Gastroesophageal sphincter (tissue), 3 donors: ENCODE measurements around the gene RNF44.

Experiments
- POLR2AphosphoS5 ChIP-seq: sonication (generic); formaldehyde crosslinking; IDR thresholded peaks from one replicate; pipeline ENCODE4 v1.6.1; 2017; ENCODE audit warnings: antibody characterized with exemption
- TF ChIP-seq, protein P1 (sequence below), 4 experiments: fragments of 200-600 bp in 2 of 4; fragments of 450-650 bp in 2 of 4; sonication (generic) in 1 of 4; IDR thresholded peaks; one replicate each; pipeline ENCODE4 v1.5.1; 2017 to 2019; ENCODE audit warnings: antibody characterized with exemption in 4 of 4, mild to moderate bottlenecking in 2 of 4, moderate library complexity in 2 of 4

DNA sequence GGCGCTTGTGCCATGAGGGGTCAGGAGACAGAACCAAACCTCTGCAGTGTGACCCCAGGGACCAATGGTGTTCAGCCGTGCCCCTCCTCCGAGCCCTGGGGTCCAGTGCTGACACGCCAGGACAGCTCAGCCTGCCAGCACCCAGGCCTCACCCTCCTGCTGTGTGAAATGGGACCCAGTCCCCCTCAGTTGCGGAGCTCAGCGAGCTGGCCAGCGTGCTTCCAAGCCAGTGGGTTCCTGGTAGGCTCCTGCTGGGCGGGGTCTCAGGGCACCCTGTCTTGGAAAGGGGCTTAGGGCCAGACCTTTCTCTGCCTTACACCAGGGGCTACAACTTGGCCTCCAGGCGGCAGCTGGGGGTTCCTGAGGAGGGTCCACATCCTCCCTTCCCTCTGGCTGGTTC lies 4.4 kb downstream of the RNF44 start:
- TF ChIP-seq, protein P1, sequence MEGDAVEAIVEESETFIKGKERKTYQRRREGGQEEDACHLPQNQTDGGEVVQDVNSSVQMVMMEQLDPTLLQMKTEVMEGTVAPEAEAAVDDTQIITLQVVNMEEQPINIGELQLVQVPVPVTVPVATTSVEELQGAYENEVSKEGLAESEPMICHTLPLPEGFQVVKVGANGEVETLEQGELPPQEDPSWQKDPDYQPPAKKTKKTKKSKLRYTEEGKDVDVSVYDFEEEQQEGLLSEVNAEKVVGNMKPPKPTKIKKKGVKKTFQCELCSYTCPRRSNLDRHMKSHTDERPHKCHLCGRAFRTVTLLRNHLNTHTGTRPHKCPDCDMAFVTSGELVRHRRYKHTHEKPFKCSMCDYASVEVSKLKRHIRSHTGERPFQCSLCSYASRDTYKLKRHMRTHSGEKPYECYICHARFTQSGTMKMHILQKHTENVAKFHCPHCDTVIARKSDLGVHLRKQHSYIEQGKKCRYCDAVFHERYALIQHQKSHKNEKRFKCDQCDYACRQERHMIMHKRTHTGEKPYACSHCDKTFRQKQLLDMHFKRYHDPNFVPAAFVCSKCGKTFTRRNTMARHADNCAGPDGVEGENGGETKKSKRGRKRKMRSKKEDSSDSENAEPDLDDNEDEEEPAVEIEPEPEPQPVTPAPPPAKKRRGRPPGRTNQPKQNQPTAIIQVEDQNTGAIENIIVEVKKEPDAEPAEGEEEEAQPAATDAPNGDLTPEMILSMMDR (IDR thresholded peaks at IDR 0.05): no peak
- no peak for TF ChIP-seq POLR2AphosphoS5
